HG03039 (cell line): Measurements from ENCODE around the gene ANKS1B.

Source experiments
- ATAC-seq: cut with Tn5 transposase; IDR thresholded peaks from one replicate; pipeline ENCODE4 v1.9.1; 2021; ENCODE audit warnings: mild to moderate bottlenecking, moderate library complexity; ENCODE audit not compliant: unreplicated experiment

The ANKS1B gene

DNA sequence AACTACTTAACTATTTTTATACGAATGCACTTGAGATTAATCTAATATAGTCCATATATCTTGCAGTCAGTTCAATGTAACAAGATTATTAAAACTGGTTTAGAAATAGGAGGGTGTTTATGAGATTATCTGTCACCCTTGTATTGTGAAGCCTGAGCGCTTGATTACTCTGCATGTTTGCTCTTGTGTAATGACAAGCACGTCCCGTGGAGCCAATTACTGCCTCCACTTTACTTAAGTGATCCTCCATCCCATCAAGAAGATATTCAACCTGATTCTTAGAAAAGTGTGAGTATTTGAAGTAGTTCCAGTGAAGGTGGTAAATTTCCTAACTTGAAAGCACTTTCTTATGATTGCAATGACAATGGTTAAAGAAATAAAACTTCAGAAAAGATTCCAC is 752.4 kb downstream of the ANKS1B start:
- no peak for ATAC-seq

GRCh38 chr12:99231031-99231430 is 753.7 kb downstream of the ANKS1B start:
- ATAC-seq = no peak

- ATAC-seq = no peak
These were observed 760.5 kb downstream of the ANKS1B start for GRCh38 chr12:99224237-99224636.

DNA sequence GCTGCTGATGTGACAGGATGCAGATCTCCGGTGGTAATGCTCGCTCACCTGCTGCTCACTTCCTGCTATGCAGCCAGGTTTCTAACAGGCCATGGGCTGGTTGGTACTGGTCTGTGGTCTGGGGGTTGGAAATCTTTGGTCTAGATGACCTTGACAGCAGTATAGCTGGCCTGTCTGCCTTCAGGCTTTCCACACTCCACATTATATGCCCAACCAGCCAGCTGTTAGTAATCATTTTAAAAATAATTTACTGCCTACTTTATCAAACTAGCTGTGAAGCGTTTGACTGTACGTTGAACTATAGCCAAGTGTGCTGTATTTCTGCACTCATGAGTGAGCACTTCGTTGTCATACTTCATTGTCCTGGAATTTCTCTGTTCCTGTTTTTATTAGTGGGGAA is 761.2 kb downstream of the ANKS1B start:
- ATAC-seq = no peak

- ATAC-seq = no peak
These were observed 771.7 kb downstream of the ANKS1B start for GRCh38 chr12:99213047-99213446.

GRCh38 chr12:99212275-99212674 is 772.5 kb downstream of the ANKS1B start:
- ATAC-seq = no peak

DNA sequence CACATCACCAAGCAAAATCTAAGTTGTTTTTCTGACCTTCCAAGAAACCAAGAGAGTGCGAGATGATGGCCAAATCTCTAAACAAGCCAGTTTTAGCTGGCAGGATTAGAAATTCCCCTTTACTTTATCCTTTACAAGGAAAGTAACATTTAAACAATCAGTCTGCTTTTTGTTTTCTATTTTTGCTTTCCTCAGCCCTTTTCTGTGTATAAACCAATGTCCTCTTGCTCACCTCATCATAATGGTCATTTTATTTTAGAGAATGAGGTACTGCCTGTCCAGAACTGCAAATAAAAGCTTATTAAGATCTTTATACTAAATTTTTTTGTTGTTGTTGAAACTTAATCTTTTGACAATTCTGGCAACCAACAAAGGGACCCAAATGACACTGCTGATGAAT is 779.6 kb downstream of the ANKS1B start:
- no peak for ATAC-seq

DNA sequence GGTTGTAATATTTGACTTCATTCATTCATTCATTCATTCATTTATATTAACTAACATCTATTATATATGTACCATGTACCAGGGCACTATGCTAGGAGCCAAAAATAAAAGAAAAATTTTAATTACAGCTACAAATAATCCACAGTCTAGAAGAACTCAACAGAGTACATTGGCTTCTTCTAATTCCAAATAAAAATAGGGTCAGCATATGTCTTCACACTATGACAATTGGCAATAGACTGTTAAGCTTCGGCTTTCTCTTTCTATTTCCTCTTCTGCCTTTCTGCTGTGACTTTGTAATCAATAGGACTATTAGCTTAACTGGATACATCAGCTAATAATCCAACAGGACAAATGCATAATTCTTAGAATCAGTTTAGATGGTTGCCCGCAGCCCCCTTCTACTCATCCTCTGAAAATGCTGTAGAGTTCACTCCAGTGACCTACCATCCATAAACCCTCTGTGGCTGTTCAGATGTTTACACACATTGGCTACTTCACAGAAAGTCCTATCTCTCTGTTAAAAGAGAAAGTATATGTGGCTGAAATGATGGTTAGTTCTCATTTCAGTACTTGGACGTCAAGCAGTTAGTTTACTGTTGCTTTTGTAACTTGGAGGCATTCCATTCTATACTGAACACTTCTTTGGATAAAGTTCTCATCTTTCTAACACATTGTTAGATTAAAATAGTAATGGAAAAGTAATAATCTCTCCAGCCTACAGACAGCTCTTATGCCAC is 782.7 kb downstream of the ANKS1B start:
- ATAC-seq = no peak

- ATAC-seq = no peak
These were observed 783.9 kb downstream of the ANKS1B start for GRCh38 chr12:99200711-99201384.

GRCh38 chr12:99195474-99195873 is 789.3 kb downstream of the ANKS1B start:
- ATAC-seq = no peak

- ATAC-seq = no peak
These were observed 792.2 kb downstream of the ANKS1B start for GRCh38 chr12:99192489-99192888.

- no peak for ATAC-seq
These were observed 807.9 kb downstream of the ANKS1B start for GRCh38 chr12:99176871-99177270.

DNA sequence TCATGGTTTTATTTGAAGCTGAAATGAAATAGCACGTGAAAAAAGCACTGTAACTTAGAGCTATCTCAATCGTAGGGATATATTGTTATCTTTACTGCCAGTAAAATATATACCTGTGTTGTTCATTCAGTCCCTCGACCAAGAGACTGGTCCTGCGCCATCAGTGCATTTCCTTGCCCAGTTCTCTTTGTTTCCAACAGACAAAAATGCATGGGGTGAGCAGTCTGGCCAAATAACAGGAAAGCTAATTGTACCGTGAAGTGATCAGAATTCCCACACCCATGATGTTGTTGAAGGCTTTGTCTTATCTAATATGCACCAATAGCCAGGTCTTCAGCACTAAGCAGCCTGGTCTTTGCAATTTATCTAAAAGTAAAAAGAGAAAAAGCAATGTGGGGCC is 814.3 kb downstream of the ANKS1B start:
- ATAC-seq = no peak

DNA sequence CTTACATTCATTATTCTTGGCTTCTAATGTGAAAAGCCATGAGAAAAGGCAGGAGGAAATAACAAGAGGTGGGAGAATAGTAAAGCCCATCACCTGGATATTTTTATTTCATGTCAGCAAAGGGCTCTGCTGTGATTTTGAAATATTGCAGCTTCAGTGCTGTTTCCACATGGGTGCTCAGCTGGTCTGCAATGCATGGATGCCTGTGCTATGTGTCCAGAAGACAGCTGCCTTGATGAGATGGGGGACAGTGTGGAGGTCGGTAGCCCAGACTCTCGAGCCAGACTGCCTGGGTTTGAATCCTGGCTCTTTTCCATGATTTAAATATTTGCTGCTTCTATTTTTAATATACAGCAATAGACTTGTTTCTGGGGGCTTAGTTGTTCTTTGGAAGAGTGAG is 814.7 kb downstream of the ANKS1B start:
- no peak for ATAC-seq

GRCh38 chr12:99157946-99158345 is 826.8 kb downstream of the ANKS1B start:
- ATAC-seq = no peak

- ATAC-seq = no peak
These were observed 829.8 kb downstream of the ANKS1B start for GRCh38 chr12:99154983-99155336.

DNA sequence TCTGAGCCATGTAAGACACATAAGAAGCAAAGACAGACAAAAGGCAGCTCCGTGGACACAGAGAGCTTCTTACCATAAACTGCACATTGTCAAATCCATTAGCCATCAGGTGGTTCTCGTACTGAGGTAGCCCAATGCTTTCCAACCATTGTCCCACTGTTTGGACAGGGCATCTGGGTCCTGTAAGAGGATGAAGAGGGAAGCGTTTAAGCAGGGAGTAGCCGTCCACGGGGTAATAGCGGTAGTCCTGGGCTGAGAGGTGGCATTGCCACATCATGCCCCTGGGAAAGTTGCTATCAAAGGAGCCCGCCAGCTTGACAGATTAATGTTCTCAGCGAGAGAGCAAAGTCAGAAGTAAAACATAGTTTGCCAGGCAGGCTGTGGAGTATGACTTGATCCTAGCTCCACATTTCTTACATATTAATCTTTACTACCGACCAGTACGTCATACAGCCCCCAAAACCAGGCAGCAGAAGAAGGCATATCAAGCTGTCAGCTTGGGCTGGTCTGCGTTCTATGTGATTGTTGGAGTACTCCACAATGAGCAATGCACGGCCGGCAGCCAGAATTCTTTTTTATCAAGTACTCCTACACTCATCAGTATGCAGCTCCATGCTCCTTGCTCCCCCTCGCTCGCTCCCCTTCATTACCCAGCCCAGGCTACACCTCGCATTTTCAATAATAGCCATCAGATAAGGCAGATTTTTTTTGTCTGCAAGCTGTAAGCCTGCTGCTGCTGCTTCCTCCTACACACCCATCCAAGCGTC is 830.3 kb downstream of the ANKS1B start:
- no peak for ATAC-seq

DNA sequence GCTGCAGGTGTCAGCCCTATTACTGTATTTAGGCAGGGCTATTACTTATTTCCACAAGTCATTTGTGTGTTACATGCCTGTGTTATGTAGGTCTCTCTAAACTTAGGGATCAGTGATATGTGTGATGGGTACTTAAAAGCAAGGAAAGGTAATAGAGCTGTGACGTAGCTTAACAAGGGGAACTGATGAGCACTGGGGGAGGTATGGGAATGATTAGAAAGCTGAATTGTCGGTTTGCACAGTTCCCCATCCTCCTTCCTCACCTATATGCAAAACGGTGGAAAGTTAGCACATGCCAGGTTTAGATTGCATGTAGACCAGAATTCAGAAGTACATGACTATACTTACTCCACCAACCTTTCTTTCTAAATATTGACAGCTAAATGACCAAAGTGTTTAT is 831.4 kb downstream of the ANKS1B start:
- no peak for ATAC-seq

- ATAC-seq = no peak
These were observed 832.4 kb downstream of the ANKS1B start for GRCh38 chr12:99152337-99152736.

DNA sequence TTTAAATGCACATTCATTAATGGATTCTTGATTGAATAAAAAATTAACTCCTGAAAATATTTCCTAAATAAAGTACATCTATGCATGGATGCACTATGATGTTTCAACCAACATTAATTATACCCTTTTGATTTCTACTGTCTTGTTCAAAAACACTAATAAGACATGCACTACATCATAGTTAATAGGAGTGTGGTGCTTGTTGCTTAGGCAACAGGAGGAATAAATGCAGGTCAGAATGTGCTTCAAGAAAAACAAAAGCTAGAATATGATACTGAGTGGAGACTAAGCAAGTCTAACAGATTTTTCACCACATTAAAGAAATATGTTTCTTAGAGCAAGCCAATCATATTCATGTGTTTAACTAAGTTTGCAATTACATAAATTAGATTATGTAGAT is 833.0 kb downstream of the ANKS1B start:
- ATAC-seq = no peak

GRCh38 chr12:99147130-99147529 is 837.6 kb downstream of the ANKS1B start:
- ATAC-seq = no peak

- ATAC-seq = no peak
These were observed 838.0 kb downstream of the ANKS1B start for GRCh38 chr12:99146730-99147129.
